Chondrocyte (in vitro differentiated cells): Measurements from ENCODE around the gene UBASH3B. TPM values are rescaled to one million over a fixed set of nuclear protein-coding genes. Genes with fewer than 3 reads are reported as not detected.
"Not testable (repeated sequence)": the region's sequence is repeated elsewhere in the genome, so short reads cannot be mapped to it uniquely, and the experiment has no call there.

Experiments used
- DNase-seq: peaks from one replicate; pipeline ENCODE4 v3.0.0; 2021; ENCODE audit warnings: mixed read lengths, low spot score
- H3K27ac Mint-ChIP-seq: one replicate; pipeline ENCODE4 v1.8.0; 2021; ENCODE audit warnings: mild to moderate bottlenecking, moderate library complexity, mixed read lengths; ENCODE audit not compliant: unreplicated experiment
- H3K27me3 Mint-ChIP-seq: 2 replicates; pipeline ENCODE4 v1.8.0; 2021; ENCODE audit warnings: low read depth, mixed read lengths
- H3K36me3 Mint-ChIP-seq: 2 replicates; pipeline ENCODE4 v1.8.0; 2021; ENCODE audit warnings: low read depth, mixed read lengths
- H3K4me1 Mint-ChIP-seq: 2 replicates; pipeline ENCODE4 v1.8.0; 2021; ENCODE audit warnings: low read depth, mild to moderate bottlenecking, mixed read lengths
- H3K4me3 Mint-ChIP-seq: one replicate; pipeline ENCODE4 v1.8.0; 2021; ENCODE audit warnings: mild to moderate bottlenecking, moderate library complexity, mixed read lengths; ENCODE audit not compliant: unreplicated experiment
- H3K9me3 Mint-ChIP-seq: 2 replicates; pipeline ENCODE4 v1.8.0; 2021; ENCODE audit warnings: low read depth, mixed read lengths
- CTCF ChIP-seq: fragments of 200-600 bp; sonication (generic); IDR thresholded peaks from 2 replicates; pipeline ENCODE4 v1.5.0; 2021; ENCODE audit warnings: antibody characterized with exemption, mild to moderate bottlenecking, moderate library complexity
- total RNA-seq: library from RNA; stranded (reverse); gene quantifications from 3 replicates; pipeline ENCODE4 v1.2.1, GENCODE V29; 2021

UBASH3B gene
- total RNA-seq, 1 donor from 2014 or later, result 14.4 TPM

DNA sequence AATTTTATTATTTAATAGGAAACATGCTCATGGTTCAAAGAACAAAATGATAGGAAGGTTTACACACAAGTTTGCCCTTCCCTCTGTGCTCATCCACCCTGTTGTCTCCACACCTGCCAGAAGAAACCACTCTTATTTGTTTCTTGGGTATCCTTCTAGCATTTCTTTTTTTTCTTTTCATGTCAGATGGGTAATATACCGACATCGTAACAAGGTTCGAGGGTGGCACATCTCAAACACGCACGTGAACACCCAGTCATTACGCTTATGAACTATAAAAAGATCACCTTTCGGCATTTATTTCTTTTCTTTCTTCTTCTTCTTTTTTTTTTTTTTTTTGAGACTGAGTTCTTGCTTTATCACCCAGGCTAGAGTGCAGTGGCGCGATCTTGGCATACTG lies 70.5 kb downstream of the UBASH3B start:
- no peak overlapping the region for H3K4me3 Mint-ChIP-seq
- peaks cover 43% of the 10 kb centered on the region for H3K4me1 Mint-ChIP-seq
- TF ChIP-seq CTCF, result no peak
- H3K36me3 Mint-ChIP-seq, result no peaks in the 10 kb centered on the region
- H3K9me3 Mint-ChIP-seq, result no peaks in the 10 kb centered on the region
- H3K27me3 Mint-ChIP-seq, result no peaks in the 10 kb centered on the region
- H3K27ac Mint-ChIP-seq, result no peak overlapping the region
- DNase-seq, result no peak

DNA sequence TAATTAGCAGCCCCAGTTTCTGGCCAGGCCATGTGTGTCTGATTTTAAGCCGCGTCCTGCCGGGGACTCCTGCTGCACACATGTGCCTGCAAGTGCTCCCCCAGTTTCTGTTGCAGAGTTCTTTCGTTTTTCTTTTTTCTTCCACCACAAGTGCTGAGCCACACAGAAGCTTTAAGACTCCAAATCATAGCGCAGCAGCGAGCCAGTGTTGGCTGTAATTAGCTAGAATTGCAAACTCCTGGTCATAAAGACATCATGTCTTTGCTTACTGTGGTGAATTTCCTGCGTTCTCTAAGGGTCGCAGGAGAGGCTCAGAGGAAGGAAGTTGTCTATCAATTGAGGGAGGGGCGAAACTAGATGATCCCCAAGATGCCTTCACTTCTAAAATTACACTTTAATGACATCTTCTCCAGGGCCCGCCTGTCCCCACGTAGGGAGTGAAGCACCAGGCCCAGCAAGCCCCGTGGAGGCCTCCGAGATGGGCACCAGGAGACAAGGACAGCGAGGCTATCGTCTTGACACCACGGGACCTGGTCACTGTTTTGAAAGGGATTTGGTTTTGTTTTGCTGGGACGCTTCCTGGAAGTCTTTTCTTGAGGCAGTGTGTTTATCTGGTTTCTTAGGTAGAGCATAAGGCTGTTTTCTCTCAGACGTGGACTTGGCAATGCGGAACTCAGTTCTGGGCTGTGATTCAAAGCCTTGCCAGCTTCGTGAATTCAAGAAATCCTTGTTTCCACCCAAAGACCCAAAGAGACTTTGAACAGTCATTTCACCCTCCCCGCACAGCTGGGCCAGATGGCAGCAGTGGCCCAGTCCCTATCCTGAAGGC lies 71.8 kb downstream of the UBASH3B start:
- DNase-seq, result no peak
- Mint-ChIP-seq H3K9me3 (no peaks in the 10 kb centered on the region), H3K27ac (no peak overlapping the region), H3K4me3 (no peak overlapping the region), H3K27me3 (no peaks in the 10 kb centered on the region), H3K4me1 (peaks cover 37% of the 10 kb centered on the region), H3K36me3 (no peaks in the 10 kb centered on the region)
- TF ChIP-seq CTCF, result no peak

GRCh38 chr11:122728561-122728960 lies 73.0 kb downstream of the UBASH3B start:
- Mint-ChIP-seq H3K9me3 (no peaks in the 10 kb centered on the region), H3K27ac (no peak overlapping the region), H3K4me1 (peaks cover 41% of the 10 kb centered on the region), H3K27me3 (no peaks in the 10 kb centered on the region), H3K4me3 (no peak overlapping the region), H3K36me3 (no peaks in the 10 kb centered on the region)
- DNase-seq, result no peak
- TF ChIP-seq CTCF, result no peak

DNA sequence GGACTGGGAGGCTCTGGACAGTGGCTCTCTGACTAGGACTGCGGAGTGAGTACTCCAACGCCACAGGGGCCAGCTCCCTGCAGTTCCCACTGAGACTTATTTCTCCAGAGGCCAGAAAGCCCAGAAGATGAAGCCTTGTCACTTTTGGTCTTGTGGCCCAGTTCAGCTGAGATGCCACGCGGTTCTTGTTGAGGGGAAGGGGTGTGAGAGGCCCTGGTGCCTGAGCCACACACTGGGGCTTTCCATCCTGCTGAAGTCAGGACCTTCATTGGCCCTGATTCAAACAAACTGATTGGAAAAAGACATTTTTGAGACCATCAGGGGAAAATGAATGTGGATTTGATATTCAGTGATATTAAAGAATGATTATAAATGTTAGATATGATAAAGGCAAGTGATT lies 73.6 kb downstream of the UBASH3B start:
- H3K4me3 Mint-ChIP-seq, result no peak overlapping the region
- no peak for DNase-seq
- H3K27me3 Mint-ChIP-seq, result no peaks in the 10 kb centered on the region
- no peak overlapping the region for H3K27ac Mint-ChIP-seq
- peaks cover 41% of the 10 kb centered on the region for H3K4me1 Mint-ChIP-seq
- H3K9me3 Mint-ChIP-seq, result no peaks in the 10 kb centered on the region
- no peaks in the 10 kb centered on the region for H3K36me3 Mint-ChIP-seq
- no peak for TF ChIP-seq CTCF

GRCh38 chr11:122730694-122731093 lies 75.2 kb downstream of the UBASH3B start:
- H3K9me3 Mint-ChIP-seq, H3K27me3 Mint-ChIP-seq, H3K27ac Mint-ChIP-seq, H3K36me3 Mint-ChIP-seq, H3K4me3 Mint-ChIP-seq, DNase-seq: not testable (repeated sequence)
- peaks cover 36% of the 10 kb centered on the region for H3K4me1 Mint-ChIP-seq

DNA sequence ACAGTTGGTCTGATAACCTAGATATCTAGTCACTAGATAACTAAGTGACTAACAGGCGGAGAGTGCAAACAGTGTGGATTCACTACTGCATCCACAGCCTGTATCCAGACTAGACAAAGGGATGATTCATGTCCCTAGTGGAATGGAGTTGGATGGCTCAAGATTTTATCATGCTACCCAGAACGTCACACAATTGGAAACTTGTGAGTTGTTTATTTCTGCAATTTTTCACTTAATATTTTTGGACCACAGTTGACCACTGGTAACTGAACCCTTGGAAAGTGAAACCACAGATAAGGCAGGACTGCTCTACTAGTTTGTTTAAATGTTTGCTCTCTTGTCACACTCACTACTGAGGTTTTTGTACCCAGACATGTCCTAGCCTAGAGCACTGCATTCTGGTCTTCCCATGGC lies 76.0 kb downstream of the UBASH3B start:
- DNase-seq, result no peak
- H3K4me1 Mint-ChIP-seq, result peaks cover 36% of the 10 kb centered on the region
- H3K27me3 Mint-ChIP-seq, result no peaks in the 10 kb centered on the region
- H3K4me3 Mint-ChIP-seq, result no peak overlapping the region
- no peak overlapping the region for H3K27ac Mint-ChIP-seq
- no peaks in the 10 kb centered on the region for H3K36me3 Mint-ChIP-seq
- no peaks in the 10 kb centered on the region for H3K9me3 Mint-ChIP-seq
- TF ChIP-seq CTCF, result no peak
